Activated effector memory CD4-positive, alpha-beta T cell treated with Interleukin-2 at 50 U/mL for 16 hours (primary cell): ENCODE measurements around the gene TMX2.
A peak's percentile ranks its signal among the peaks of the same experiment; 100 is the strongest.
"Not testable (repeated sequence)": the region's sequence is repeated elsewhere in the genome, so short reads cannot be mapped to it uniquely, and the experiment has no call there.

ENCODE experiments used
- DNase-seq: peaks from one replicate; pipeline ENCODE4 v3.0.0-alpha.2; 2020

Gene TMX2, protein sequence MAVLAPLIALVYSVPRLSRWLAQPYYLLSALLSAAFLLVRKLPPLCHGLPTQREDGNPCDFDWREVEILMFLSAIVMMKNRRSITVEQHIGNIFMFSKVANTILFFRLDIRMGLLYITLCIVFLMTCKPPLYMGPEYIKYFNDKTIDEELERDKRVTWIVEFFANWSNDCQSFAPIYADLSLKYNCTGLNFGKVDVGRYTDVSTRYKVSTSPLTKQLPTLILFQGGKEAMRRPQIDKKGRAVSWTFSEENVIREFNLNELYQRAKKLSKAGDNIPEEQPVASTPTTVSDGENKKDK

DNA sequence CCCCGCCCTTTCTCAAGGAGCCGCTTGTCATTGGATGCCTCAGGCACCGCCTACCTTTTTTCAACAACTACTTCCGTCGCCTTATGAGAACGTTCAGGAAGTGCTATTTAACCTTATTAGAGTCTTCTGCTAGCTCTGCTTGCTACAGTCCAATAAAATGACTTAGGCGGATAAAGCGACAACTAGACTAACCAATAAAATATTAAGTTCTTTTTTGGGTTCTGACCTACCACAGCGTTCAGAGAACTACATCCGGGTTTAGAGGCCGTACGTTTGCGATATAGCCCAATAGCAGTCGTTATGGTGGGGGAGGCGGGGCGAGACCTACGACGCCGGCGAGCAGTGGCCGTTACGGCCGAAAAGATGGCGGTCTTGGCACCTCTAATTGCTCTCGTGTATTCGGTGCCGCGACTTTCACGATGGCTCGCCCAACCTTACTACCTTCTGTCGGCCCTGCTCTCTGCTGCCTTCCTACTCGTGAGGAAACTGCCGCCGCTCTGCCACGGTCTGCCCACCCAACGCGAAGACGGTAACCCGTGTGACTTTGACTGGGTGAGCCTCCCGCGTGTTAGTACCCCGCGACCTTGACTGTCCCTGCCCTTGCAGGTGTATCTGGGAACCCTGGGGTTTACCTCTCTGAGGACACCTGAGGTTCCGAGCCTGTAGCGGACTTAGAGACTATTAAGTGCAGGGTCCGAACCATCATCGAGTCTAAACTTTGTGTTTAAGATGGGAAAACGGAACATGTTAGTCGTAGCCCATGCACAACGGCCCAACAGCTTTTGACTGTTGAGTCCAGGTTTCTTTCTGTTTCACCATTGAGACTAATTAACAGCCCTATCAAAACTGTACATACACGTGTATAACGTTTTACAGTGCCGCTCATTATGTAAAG lies at the start of gene TMX2:
TMX2 (plus strand) TSS at position 338 of the 895 bp plus-strand sequence; CDS start at position 364, 26 bp downstream.
- DNase-seq, result peak; percentile 84

DNA sequence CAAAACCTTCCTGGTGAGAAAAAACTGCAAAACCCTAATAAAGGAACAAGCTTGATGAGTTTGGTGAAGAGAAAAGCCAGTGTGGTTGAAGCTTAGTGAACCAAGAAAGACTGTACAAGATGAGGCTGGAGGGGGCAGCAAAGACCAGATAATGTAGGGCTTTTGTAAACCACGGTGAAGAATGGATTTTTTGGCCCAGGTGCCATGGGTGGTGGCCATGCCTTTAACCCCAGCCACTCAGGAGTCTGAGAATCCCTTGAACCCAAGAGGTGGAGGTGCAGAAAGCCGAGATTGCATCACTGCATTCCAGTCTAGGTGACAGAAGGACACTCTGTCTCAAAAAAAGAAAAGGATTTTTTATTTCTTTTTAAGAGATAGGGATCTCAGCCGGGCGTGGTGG lies 49.5 kb upstream of the TMX2 start:
- DNase-seq, result no peak

DNA sequence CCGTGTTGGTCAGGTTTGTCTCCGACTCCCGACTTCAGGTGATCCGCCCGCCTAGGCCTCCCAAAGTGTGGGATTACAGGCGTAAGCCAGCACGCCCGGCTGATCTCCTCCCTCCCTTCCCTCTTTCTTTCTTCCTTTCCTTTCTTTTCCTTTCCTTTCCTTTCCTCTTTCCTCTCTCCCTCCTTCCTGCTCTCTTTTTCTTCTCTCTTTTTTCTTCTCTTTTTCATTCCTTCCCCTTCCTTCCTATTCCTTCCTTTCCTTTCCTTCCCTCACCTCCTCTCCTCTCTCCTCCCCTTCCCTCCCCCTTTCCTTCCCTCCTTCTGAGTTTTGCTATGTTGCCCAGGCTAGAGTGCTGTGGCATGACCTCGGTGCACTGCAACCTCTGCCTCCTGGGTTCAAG lies 48.4 kb upstream of the TMX2 start:
- no peak for DNase-seq

DNA sequence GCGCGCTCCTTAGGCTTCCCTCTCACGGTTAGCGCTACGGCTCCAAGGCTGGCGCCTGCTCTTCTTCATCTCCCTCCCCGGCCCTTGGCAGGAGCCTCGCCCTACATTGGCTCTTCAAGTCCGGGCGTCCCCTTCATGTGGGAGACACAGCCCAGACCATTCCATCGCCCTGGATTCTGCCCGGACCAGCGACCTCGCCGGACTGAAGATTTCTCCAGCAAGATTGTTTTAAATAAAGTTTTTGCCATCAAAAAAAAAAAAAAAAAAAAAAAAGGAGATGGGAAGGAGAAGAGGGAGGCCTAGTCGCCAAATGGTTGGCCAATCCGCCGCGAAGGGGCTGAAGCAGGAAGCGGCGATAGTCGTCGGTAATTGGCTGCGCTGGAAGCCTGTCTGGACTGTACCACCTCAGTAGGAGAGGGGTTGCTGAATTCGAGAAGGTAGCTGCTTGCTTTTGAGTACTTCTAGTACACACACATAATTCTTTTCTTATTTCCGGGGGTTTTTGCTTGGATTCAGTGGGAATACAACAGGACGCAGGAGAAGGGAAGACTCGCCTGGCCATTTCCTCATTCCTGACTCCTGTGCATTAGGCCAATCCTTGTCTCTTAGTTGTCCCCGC lies 45.2 kb upstream of the TMX2 start:
- DNase-seq, result peak; percentile 85

DNA sequence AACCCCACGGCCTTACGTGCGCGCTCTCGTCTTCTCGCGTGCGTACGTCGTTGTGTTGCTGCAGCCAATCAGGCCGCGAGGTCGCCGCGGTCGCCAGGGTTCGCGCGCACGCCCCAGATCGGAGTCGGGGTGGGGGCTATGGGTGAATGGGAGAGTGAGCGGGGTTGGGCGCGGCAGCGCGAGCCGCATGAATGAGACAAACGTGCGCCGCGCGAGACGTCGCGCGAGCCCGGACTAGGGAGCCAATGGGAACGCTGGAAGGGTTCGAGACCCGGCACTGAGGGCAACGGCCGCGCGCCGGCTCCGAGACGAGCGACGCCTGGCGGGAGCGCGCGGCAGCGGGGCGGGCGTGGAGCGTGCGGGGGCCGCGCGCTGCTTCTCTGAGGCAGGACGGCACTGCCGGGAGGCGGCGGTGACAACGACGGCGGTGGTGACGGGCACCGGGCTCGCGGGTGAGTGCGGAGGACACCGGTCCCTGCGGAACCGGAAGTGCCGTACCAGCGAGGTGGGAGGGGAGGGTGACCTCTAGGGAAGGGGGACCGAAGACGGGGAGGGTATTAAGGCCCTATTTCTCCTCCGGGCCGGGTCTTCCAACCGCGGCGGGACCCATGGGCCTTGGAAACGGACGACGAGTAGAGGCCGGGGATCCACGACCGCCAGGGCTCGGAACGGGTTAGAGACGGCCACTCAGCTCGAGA lies 44.5 kb upstream of the TMX2 start, which contains the start of gene ZDHHC5:
ZDHHC5 (plus strand) TSS at position 379 of the 698 bp plus-strand sequence. CDS start 4,977 bp downstream, outside the sequence.
- DNase-seq, result peak; percentile 99

DNA sequence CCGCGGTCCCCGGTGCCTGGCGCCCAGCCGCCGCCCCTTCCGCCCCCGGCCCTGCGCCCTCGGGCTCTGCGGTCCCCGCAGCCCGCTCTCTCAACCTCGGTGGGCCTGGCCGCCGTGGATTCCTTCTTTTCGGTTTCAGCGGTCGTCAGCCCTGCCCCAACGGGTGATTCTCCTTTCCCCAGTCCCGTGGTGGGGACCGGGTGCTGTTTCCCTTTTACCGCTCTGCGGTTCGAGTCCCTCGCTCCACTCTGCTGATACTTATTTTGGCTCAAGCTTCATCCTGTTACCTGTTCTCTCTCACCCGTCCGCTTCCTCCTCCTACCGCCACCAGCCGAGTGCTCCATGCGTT lies 44.0 kb upstream of the TMX2 start:
- DNase-seq, result no peak

DNA sequence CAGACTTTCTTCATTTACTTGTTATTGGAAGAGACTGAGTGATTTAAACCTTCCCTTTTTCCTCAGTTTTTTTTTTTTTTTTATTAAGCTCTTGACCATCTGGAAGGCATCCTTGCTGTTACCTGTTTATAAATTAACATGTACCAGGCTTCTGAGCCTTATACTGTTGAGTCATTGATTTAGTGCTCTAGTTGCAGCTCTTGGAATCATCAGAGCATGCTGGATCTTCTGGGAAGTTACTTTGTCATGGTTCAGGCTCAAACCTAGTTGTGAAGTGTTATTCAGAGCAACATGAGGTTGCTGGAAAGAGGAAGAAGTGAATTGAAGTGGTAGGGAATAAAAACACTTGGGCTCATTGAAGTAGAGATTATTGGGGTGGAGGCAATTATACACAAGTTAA lies 38.1 kb upstream of the TMX2 start:
- DNase-seq, result no peak

DNA sequence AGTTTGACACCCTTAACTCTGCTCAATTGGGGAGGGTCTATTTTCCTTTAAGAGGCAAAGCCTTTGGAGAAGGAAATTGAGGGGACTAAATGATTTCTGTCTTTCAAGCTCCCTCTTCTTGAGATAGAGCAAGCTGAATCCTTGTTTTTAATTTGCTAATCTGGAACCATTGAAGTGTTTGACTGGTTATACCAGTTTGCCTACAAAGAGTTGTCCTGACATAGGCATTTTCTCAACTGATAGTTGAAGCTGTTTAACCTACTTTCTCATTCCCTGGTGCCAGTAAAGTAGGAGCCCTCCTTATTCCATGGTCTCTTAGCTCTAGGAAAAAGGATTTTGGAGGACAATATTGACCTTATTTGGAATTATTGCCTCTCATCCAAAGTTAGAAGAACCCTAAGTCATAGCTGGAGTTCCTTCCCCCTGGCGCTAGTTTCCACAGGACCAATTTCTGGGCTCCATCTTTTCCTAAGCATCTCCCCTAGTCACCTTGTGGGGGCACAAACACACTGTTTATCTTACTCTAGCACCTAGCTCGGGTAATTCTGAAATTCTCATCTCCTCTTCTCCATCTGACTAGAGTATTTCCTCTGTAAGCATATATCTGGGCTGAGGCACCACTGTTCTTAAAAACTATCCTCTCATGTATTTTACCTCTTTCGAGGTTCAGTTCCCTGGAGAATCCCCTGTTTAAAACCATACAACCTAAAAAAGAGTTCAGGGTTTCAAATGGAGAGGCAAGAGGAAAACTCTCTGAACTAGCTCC lies 37.0 kb upstream of the TMX2 start:
- DNase-seq, result no peak

DNA sequence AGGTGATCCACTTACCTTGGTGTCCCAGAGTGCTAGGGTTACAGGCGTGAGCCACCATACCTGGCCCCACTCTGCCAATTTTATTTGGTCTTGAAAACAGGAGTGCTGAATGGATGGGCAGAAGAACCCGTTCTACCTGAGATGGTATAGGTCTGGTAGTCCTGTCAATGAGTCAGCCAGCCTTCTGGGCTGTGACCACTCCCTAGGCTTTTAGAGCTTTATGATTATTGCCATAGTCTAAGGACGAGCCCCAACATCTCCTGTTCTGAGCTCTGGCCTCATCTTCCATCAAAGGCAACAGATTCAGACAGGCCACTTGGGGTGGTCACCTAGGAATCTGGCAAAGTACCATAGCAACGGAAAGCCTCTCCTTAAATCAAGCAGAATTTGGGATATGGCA lies 33.0 kb upstream of the TMX2 start:
- no peak for DNase-seq

DNA sequence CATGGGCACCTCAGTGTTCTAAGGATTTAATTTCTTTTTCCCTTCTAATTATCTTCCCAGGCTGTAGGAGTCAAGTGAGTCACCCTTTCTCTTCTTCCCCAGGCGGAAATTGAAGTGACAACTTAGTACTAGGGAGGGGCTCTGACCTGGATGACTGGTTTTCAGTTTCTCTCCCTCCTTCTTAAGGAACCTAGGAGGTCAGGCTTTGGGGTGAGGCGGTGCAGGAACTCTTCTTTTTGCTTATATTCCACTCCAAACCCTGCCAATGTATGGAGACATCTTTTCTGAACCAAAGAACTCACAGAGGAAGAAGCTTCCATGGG lies 31.9 kb upstream of the TMX2 start:
- no peak for DNase-seq

DNA sequence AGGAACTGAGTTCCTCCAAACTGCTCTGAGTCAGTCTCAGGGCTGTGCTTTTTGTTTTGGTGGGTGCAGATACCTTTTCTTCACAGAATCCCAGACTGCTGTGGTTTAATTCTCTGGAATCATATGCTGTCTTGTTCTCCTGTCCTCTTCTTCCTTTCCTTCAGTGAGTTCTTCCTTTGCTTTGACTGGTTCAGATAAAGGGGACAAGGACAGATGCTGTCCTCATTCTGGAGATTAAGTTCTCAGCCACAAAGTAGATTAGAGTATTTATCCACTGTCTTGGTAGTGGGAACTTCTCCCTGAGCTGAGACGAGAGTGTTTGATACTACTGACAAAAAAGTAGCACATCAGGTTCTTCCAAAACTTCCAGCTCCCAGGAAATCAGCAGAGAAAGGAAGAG lies 31.2 kb upstream of the TMX2 start:
- no peak for DNase-seq

DNA sequence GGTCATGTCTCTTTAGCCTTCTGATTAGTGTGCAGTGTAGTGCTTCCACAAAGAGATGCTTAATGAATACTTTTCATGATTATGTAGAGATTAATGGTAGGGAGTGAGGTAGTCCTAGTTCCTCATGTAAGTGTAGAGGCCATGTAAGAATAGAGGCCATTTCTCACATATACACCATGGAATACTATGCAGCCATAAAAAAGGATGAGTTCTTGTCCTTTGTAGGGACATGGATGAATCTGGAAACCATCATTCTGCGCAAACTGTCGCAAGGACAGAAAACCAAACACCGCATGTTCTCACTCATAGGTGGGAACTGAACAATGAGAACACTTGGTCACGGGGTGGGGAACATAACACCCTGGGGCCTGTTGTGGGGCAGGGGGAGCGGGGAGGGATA lies 21.9 kb upstream of the TMX2 start:
- DNase-seq, result not testable (repeated sequence)

DNA sequence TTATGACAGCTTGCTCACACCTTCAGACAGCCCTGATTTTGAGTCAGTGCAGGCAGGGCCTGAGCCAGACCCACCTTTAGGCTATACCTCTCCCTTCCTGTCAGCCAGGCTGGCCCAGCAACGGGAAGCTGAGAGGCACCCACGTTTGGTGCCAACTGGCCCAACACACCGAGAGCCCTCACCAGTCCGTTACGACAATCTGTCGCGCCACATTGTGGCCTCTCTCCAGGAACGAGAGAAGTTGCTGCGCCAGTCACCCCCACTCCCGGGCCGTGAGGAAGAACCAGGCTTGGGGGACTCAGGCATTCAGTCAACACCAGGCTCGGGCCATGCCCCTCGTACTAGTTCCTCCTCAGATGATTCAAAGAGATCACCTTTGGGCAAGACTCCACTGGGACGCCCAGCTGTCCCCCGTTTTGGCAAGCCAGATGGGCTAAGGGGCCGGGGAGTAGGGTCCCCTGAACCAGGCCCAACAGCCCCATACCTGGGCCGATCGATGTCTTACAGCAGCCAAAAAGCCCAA lies 13.5 kb upstream of the TMX2 start:
- no peak for DNase-seq

DNA sequence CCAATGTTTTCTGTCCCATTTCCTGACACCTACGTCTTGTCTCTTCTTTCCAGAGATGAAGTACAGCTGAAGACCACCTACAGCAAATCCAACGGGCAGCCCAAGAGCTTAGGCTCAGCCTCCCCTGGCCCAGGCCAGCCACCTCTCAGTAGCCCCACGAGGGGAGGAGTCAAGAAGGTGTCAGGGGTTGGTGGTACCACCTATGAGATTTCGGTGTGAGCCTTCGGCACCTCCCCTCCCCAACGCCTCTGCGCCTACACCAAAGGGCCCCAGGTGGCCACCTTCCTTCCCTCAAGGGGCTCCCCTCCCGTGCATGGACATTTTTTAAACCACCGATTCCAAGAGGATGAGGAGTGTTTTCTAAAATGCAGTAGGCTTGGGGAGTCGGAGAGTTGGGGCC lies 12.6 kb upstream of the TMX2 start:
- DNase-seq, result no peak

DNA sequence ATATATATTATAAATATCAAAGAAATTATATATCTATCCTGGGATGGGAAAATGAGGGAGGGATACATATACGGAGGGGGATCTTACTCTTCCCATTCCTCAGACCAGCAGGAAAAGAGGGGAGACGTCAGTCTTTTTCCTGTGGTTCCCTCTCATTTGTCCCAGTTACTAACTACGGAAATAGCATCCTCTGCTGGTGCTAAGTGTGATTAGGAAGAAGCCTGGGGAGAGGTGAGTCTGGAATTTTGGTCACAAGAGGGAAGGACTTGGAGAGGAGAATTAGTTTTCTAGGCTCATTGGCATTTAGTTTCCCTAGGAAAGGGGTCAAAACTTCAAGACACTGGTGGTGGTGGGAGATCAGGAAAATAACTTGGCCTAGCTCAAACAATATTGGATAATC lies 12.0 kb upstream of the TMX2 start:
- no peak for DNase-seq

DNA sequence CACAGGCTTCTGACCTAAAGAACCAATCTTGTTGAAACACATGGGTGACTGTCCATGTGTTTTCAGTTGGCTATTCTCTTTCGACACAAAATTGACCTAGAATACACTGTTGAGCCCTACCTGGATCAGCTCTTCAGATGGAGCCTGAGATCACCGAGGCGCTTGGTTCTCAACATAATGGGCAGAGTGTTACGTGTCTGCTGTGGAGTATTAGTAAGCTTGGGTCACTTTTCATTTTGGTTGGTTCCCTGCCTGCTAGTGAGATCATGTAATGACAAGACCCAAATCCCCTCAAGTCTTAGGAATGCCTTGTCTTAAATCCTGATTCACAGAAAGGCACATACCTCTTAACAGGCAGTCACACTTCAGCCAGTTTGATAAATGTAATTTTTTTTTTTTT lies 9.1 kb upstream of the TMX2 start:
- no peak for DNase-seq

DNA sequence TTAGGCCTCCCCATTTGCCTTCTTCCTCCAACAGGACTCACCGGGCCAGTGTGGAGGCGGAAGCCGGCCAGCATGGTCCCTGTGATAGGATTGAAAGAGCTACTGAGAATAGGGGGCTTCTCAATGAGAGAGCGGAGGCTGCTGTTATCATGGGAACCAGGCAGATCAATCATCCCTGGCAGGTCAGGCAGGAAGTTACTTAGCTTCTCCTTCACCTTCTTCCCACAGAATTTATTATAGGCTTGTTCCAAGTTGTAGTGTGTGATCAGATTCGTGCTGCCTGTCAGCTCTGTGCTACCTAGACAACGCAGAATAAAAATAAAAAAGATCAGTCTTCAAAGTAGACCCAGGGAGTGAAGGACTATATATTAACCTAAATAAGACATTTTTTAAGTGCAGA lies 7.5 kb upstream of the TMX2 start:
- DNase-seq, result no peak

DNA sequence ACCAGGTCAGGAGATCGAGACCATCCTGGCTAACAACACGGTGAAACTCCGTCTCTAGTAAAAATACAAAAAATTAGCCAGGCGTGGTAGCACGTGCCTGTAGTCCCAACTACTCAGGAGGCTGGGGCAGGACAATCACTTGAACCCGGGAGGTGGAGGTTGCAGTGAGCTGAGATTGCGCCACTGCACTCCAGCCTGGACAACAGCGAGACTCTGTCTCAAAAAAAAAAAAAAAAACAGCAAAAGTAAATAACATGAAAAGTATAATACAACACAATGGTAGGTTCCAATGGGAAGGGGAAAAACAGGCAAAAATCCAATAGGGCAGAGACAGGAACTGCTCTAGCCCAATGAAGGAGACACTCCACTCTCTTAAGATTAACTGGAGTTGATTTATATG lies 7.0 kb upstream of the TMX2 start:
- DNase-seq, result not testable (repeated sequence)

DNA sequence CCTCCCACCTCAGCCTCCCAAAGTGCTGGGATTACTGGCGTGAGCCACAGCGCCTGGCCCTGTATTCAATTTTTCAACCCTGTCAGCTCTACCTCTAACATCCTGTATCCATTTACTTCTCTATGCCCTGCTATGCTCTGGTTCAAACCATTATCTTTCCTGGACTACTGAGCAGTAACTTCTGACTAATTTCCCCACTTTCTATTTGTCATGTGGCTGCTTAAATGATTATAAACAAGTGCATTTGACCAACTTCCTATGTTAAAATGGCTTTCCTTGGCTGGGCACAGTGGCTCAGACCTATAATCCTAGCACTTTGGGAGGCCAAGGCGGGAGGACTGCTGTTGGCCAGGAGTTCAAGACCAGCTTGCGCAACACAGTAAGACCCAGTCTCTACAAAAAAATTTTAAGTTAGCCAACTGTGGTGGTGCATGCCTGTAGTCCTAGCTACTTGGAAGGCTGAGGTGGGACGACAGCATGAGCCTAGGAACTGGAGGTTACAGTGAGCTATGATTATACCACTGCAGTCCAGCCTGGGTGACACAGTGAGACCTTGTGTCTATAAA lies 2.5 kb upstream of the TMX2 start:
- no peak for DNase-seq

DNA sequence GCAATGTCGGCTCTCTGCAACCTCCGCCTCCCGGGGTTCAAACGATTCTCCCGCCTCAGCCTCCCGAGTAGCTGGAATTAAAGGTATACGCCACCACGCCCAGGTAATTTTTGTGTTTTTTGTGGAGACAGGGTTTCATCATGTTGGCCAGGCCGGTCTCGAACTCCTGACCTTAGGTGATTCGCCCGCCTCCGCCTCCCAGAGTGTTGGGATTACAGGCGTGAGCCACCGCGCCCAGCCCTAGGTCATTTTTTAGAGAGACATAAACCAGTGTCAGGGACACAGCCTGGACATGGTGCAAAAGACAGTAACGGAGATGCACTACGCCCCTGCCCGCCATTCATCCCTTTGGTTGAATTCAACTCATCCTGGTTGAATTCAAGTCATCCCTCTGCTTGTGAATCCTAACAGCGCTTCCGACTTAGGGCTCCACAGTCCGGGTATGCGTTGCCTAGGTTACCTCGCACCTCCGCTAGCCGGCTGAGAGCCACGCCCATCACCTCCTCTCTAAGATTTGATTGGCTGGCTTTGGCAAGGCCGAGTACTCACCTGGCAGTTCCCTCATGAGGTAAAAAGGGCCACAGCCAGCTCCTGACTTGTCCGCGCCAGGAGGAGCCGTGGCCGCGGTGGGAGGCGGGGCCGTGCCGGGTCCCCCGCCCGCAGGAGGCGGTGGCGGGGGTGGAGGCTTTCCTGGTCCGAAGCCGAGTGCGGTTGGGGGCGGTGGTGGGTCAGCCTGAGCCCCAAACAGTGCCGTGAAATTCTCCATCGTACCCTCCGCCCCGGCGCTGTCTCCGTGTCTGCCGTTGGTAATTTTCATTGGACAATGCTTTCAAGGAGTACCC lies 758 bp upstream of the TMX2 start, which contains the start of gene MED19:
MED19 (minus strand) TSS at position 802 of the 842 bp plus-strand sequence; CDS start at position 766, 36 bp downstream.
- DNase-seq, result no peak

DNA sequence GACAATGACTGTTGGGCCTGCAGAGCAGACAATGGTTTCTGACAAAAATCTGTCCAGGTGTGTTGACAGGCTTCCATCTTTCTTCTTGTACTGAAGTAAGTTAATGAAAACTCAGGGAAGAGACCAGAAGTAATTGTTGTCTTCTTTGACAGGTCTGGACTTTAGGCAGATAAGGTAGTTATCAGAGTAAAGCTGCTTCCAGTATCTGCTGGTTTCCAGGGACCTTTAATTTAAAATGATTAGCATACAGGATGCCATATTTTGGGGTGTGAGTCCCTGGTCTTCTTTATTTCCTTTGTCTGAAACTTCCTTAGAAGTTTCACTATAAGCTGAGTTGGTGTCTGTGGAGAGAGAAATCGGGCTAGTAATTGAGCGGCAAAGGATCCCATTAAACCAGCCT lies 1.4 kb downstream of the TMX2 start:
- DNase-seq, result no peak
